DMS53 treated with DMSO at 0.1 percent for 48 hours (cell line): ENCODE measurements around the gene SP7.
"Not testable (repeated sequence)": the region's sequence is repeated elsewhere in the genome, so short reads cannot be mapped to it uniquely, and the experiment has no call there.

ENCODE experiments used
- DNase-seq: peaks from one replicate; lab custom pipeline; 2025; ENCODE audit not compliant: unreplicated experiment; lab: John Stamatoyannopoulos, UW

The SP7 gene

DNA sequence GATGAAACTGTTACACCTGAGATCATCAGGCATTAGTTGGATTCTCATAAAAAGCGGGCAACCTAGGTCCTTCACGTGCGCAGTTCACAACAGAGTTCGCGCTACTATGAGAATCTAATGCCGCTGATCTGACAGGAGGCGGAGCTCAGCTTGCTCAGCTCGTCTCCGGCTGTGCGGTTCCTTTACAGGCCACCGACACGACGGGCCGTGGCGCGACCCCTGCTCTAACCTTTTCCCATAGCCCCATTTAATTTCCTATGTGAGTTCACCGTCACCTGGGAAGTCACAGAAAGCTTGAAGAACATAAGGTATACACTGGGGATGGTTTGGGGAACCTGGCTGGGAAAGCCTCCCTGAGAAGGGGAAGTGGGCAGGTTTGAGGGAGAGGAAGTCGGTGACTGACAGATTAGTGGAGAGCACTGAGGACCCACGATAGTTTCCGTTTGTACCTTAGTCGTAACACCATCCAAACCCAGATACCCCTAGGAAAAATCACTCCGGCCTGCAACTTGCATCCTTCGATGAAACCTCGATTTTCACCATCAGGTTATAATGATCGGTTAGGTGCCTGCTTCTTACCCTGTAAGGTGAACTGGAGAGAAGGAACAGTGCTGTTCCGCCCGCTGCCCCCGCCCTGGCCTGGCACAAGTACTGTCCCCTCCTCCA lies 11.9 kb downstream of the SP7 start:
- no peak for DNase-seq

DNA sequence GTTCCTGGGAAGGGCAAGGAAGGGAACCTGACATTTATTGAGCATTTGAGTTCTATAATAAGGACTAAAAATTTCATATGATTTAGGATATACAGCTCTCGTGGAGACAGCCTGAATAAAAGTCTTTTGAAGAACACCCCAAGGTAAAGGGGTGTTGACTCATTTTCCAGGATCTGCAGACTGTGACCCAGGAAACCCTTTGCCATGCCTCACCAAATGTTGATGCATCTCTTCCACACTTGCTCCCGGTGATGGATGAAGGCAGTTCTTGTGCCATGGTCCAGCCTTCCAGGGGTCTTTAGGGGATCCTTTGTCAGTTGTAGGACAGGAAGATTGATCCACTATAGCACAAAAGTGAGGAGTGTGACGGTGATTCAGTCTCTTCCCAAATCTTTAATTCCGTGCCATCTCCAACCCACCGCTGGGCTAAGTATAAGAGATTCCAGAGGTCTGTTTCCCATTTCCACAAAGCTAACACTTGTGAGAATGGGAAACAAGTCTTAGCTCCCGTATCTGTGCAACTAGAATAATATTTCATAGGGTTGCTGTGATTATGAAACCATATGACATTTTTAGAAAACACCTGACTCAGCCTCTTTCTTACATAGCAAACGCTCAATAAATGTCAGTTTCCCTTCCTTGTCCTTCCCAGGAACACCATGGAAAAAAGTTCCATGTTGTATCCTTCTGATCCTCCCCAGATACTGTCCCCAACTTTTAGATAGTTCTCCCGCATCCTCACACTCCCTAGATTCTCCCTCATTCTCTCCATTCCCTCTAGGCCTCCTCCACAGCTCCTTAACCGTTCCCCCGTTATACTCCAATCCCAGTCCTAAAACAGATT lies 15.6 kb downstream of the SP7 start:
- no peak for DNase-seq

DNA sequence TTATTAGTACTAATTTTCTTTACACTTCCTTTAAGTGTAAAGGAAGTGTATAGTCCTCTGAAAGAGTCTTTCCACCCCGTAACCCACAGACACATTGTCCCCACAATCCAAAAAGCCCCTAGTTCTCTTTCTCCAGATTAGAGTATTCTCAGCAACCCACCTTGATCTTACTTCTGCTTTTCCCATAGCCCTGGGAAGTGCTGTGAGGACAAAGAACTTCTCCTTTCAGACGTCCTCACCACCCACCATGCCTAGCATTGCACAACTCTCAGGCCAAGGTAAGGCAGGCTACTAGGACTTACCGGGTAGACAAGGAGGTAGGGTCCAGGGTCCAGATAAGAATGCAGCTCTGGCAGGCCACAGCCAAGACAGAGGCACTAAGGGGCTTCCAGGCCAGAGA lies 22.2 kb downstream of the SP7 start:
- DNase-seq: no peak

DNA sequence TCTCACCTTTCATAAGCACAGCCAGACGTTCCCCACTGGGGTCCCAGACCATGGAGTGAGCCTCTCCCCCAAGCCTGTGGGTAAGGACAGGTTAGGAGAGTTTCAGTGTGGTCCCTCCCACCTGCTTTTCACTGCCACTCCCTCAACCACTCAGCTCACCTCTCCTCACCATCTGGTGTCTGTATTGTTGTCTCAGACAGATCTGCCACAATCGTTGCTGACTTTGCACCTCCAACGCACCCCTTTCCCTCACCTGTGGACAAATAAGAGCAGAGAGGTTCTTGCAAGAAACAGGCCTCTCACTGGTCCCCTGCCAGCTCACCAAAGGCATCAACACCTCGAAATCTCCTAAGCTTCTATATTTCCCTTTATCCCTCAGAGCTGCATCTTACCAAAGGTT lies 27.9 kb downstream of the SP7 start:
- no peak for DNase-seq

DNA sequence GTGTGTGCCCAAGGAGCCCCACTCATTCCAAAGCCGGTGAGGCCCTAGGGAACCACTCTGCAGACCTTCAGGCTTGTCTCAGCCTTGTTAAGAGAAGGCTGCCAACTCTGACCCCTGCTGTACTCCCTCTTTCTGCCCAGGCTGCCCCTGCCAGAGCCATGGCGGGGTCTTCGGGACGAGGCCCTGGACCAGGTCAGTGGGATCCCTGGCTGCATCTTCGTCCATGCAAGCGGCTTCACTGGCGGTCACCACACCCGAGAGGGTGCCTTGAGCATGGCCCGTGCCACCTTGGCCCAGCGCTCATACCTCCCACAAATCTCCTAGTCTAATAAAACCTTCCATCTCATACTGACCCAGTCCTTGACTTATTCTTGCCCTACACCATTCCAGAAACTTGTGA lies 29.3 kb downstream of the SP7 start:
- no peak for DNase-seq

DNA sequence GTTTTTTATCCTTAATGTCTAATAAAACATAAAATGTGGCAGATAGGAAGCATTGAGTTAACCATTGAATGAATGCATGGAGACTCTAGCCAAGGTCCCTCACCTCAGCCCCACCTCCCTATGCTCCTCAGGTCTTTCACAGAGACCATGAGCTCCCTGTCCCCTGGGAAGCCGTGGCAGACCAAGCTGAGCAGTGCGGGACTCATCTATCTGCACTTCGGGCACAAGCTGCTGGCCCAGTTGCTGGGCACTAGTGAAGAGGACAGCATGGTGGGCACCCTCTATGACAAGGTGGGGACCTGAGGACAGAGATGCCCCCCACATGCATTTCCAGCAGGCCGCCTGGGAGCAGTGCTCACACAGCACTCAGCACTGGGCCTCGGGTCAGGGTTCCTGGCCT lies 33.3 kb downstream of the SP7 start:
- DNase-seq: no peak

DNA sequence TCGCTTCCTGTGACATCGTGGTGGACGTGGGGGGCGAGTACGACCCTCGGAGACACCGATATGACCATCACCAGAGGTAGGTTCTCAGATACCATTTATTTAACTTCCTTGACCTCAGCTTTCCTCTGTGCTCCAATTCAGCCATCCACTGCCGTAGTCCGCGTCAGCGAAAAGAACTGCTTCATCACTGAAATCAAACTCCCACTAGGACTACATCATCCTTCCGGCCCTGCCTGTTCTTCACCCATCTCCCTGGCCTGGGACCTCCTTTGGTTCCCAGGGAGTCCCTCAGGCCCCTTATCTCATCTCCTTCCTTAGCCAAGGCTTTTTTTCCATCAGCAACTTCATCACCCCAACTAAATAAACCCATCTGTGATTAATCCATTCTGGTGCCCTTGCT lies 36.0 kb downstream of the SP7 start:
- DNase-seq: no peak

DNA sequence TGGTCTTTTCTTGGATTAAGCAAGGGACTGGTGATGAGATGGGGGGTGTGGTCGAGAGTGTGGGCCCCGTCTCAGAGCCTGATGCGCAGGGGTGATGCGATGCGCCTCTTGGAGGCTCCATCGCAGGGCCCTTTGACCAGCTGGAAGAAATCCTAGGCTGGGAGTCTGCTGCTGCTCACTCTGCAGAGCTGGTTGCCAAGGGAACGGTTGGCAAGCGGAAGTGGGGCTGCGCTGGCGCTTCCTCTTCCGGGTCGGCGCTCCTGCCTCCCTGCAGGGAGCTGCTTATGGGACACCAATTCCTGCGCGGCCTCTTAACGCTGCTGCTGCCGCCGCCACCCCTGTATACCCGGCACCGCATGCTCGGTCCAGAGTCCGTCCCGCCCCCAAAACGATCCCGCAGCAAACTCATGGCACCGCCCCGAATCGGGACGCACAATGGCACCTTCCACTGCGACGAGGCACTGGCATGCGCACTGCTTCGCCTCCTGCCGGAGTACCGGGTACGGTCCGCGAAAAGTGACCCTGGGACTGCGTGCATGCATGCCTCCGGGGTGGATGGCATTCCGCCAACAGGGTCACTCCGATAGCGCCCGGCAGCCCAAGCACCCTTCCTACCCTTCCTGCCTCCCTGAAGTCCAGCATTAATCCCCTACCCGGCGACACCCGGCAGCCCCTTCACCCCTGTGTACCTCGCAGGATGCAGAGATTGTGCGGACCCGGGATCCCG lies 36.5 kb downstream of the SP7 start, which contains the start of gene MYG1:
TSS of gene MYG1 (plus strand) at position 242 of the 727 bp plus-strand sequence. CDS start at position 285, 43 bp downstream.
- peak; percentile 82 for DNase-seq

DNA sequence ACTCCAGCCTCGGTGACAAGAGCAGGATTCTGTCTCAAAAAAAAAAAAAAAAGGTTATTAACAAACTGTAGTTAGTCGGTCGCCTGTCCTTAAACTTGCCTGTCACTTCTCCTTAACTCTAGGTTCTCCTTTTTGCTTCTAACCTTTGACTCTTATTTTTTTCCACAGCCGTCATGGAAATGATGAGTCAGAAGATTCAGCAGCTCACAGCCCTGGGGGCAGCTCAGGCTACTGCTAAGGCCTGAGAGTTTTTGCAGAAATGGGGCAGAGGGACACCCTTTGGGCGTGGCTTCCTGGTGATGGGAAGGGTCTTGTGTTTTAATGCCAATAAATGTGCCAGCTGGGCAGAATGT lies 37.1 kb downstream of the SP7 start:
- DNase-seq: no peak

DNA sequence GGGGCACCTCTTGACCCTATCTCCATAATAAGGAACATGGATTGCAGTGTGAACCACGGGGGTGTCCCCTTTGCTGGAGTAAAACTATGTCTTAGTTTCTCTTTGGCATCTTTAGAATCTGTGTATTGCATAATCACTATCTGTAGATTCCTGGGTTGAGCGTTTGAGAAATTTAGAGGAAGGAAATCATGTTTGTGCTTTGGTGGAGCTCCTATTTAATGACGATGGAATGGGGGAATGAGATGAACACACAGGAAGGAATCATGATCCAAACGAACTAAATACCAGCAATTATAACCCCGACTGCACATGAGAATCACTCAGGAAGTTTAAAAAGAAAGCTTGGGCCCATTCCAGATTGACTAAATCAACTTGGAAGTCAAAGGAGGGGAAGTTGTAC lies 38.0 kb downstream of the SP7 start:
- DNase-seq: no peak

DNA sequence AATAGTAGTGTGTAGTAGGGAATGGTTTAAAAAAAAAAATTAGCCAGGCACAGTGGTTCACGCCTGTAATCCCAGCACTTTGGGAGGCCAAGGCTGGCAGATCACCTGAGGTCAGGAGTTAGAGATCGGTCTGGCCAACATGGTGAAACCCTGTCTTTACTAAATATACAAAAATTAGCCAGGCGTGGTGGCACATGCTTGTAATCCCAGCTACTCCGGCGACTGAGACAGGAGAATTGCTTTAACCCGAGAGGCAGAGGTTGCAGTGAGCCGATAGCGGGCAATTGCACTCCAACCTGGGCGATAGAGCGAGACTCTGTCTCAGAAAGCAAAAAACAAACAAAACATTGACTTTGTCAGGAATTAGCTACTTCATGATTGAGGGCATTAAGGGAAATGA lies 39.0 kb downstream of the SP7 start:
- not testable (repeated sequence) for DNase-seq

DNA sequence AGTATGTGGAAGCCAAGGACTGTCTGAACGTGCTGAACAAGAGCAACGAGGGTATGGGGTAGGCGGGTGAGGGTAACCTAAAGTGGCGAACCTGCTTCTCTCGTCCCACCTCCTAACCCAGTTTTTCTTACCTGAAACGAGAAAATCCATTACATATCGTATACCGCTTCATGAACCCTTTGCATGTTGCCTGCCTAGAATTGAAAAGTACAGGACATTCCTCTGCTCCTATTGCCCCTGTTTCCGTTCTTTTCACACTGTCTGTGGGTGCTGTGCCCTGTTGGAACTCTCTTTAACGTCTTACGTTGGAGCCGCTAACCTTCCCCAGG lies 40.3 kb downstream of the SP7 start:
- no peak for DNase-seq

DNA sequence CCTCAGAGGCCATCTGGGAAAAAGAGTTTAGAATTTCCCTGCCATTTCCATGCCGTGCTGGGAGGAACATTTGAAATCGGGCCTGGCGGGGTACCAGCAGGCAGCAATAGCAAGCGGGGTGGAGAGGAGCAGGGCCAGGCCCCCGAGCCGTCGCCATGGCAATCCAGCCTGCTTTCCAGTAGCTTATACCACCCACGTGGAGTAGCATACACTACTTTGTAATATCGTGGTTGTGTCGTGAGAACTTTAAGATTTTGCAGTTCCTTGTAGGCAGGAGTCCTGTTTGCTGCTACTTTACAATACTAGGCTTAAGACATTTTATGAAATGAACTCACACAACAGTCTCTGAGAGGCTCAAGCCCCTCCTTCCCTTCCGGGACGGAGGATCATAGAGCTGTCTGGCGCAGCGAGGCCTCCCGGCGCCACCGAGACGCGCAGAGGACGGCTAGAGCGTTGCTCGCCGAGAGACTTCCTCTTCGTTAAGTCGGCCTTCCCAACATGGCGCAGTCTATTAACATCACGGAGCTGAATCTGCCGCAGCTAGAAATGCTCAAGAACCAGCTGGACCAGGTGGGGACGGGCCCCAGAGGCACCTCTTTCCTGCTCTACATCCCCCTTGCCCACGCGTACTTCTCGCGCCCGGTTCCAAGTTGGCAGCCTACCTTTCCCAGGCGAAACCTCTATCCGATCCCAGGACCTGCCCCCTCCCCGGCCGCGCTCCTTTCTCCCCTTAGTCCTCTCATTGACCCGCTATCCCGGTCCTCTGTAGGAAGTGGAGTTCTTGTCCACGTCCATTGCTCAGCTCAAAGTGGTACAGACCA lies 40.9 kb downstream of the SP7 start, which contains the start of gene PFDN5:
TSS of gene PFDN5 (plus strand) at position 473 of the 821 bp plus-strand sequence. CDS start at position 499, 26 bp downstream.
- DNase-seq: peak; percentile 81

DNA sequence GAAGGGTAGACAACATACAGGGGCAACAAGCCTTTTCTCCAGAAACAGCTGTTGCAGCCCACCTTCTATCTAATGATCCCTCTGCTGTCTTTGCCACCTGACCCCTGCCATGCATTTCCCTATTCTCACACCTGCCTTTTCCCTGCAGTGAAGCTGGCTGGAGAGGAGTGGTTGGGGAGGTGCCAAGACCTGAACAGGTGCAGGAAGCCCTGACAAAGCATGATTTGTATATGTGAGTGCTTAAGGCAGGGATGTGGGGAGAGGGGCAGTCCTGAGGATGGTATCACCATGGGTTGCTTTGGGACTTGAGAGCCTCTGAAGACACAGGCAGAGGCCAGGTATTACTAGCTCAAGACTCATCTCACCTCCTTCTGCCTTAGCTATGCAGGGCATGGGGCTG lies 43.7 kb downstream of the SP7 start:
- peak; percentile 88 for DNase-seq

DNA sequence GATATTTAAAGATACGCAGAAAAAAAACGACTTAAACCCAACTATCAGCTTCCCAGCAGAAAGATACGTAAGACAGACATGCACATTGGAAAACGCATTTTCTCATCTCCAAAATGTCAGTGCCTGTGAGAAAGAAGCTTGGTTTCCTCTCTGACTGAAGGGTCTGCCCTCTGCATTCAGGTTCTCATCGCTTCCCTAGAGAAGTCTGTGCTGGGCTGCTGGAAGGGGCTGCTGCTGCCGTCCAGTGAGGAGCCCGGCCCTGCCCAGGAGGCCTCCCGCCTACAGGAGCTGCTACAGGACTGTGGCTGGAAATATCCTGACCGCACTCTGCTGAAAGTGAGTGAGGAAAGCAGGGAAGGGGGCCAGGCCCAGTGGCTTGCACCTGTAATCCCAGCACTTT lies 45.5 kb downstream of the SP7 start:
- DNase-seq: no peak

DNA sequence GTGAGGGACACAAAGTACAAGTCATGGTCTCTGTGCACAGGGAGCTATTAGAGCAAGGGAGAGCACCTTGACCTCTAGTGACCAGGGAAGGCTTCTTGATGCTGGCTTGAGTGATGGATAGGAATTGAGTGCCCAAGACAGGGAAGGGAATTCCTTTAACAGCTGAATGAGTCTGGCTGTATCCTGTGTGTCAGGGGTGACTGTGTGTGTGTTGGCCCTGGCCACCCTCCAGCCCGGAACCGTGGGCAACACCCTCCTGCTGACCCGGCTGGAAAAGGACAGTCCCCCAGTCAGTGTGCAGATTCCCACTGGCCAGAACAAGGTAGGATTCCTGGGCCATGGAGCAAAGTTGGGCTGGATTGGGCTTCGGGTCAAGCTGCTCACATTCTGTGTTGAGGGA lies 46.3 kb downstream of the SP7 start:
- no peak for DNase-seq

DNA sequence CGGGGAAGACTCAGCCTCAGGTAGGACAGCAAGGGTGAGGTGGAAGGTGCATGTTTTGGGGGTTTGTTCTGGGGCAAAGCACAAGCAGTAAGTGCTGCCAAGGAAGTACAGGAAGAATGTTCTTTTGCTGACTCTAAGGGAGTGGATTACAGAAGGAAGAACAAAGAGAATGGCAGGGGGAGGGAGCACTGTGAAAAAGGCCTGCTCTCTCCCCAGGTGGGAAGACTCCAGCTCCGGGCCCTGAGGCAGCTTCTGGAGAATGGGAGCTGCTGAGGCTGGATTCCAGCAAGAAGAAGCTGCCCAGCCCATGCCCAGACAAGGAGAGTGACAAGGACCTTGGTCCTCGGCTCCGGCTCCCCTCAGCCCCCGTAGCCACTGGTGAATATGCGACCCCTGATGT lies 47.8 kb downstream of the SP7 start:
- no peak for DNase-seq

DNA sequence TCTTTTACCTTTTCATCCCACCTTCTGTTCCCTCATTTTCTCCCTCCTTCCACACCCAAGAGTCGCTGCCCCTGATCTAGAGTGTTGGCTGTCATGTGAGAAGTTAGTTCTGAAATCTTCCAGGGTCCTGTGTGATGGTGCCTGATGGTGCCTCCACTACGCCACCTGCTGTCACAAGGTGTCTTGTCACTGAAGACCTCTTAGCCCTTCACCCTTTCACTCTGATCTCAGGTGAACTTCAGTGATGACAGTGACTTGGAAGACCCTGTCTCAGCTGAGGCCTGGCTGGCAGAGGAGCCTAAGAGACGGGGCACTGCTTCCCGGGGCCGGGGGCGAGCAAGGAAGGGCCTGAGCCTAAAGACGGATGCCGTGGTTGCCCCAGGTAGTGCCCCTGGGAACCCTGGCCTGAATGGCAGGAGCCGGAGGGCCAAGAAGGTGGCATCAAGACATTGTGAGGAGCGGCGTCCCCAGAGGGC lies 48.4 kb downstream of the SP7 start:
- DNase-seq: peak; percentile 17

DNA sequence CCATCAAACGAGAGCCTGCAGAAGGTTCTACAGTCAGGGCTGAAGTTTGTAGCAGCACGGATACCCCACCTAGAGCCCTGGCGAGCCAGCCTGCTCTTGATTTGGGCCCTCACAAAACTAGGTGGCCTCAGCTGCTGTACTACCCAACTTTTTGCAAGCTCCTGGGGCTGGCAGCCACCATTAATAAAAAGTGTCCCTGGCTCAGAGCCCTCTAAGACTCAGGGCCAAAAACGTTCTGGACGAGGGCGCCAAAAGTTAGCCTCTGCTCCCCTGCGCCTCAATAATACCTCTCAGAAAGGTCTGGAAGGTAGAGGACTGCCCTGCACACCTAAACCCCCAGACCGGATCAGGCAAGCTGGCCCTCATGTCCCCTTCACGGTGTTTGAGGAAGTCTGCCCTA lies 49.7 kb downstream of the SP7 start:
- DNase-seq: no peak

DNA sequence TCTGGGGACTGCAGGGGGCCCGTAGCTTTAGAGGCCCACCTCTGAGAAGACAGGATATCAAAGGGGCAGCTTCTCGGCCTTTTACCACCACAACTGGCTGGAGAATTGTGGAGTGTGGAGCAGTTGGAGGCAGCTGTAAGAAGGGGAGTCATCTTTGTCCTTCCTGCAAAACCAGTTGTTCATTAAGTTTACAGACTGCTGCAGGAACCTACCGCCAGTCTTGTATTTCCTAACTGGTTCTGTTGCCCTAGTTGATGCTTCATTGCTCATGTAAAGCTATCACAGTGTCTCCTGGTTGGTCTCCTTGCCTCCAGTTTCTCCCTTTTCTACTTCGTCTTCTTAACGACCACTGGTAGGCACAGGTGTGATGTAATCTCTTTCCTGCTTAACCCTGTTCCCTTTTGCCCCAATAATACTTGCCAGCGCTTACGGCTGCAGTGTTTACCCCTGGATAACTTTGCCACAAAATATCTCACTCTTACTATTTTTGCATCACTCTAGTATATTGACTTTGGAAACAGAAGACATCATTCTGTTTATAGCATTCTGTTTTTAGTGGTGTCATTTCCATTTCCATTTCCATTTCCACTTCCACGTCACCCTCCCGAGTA lies 56.2 kb downstream of the SP7 start:
- DNase-seq: no peak
